Transverse colon (tissue), 4 donors: ENCODE measurements around the gene UVRAG. TPM values are rescaled to one million over a fixed set of nuclear protein-coding genes. Genes with fewer than 3 reads are reported as not detected.

Experiments
- DNase-seq: peaks from one replicate; pipeline ENCODE4 v3.0.0-alpha.2; 2019
- H3K27ac ChIP-seq, 4 donors: fragments of 200-600 bp; sonication (generic); 2 replicates each; pipeline ENCODE4 v1.5.1; 2016 to 2018; ENCODE audit warnings: inconsistent platforms in 4 of 4
- H3K27me3 ChIP-seq: fragments of 200-600 bp; sonication (generic); 2 replicates; pipeline ENCODE4 v1.5.1; 2017; ENCODE audit warnings: inconsistent platforms
- H3K36me3 ChIP-seq, 4 donors: fragments of 200-600 bp; sonication (generic); 2 replicates each; pipeline ENCODE4 v1.5.1; 2017 to 2019; ENCODE audit warnings: inconsistent platforms in 4 of 4
- H3K4me1 ChIP-seq, 4 donors: fragments of 200-600 bp; sonication (generic); 2 replicates each; pipeline ENCODE4 v1.5.1; 2017 to 2020; ENCODE audit warnings: inconsistent platforms in 4 of 4
- H3K4me3 ChIP-seq, 4 donors: fragments of 200-600 bp; sonication (generic); 1 replicate in 1 of 4; 2 replicates in 3 of 4; pipeline versions ENCODE4 v1.5.1 to v1.6.1; 2017 to 2019; ENCODE audit warnings: inconsistent platforms in 4 of 4
- H3K9me3 ChIP-seq, 2 donors: fragments of 200-600 bp; sonication (generic); 2 replicates each; pipeline ENCODE4 v1.5.1; 2017 to 2019; ENCODE audit warnings: inconsistent platforms in 2 of 2
- EP300 ChIP-seq: sonication (generic); formaldehyde crosslinking; IDR thresholded peaks from one replicate; pipeline ENCODE4 v1.6.1; 2017; ENCODE audit warnings: antibody characterized with exemption, low read depth
- POLR2A ChIP-seq: fragments of 450-650 bp; IDR thresholded peaks from one replicate; pipeline ENCODE4 v1.6.1; 2016; ENCODE audit warnings: antibody characterized with exemption, mild to moderate bottlenecking, moderate library complexity
- POLR2AphosphoS5 ChIP-seq, 3 donors: sonication (generic); formaldehyde crosslinking; IDR thresholded peaks; one replicate each; pipeline ENCODE4 v1.6.1; 2016; ENCODE audit warnings: antibody characterized with exemption in 3 of 3
- WGBS, 2 donors: methylation state at CpG; one replicate each; pipeline ENCODE4 v1.1.5; 2018; ENCODE audit warnings: low coverage in 1 of 2; 5-methylcytosine and 5-hydroxymethylcytosine counted together
- in situ Hi-C, 4 donors: fragments of 200-750 bp; cut with MboI; loops; one replicate each; pipeline versions ENCODE4 v1.15.0 to v1.15.1; 2017; ENCODE audit warnings: low sequenced_read_pairs in 3 of 4, low pct_ligation_motif_present in 1 of 4, low pct_unique_long_range_greater_than_20kb in 1 of 4
- intact Hi-C: fragments of 100-400 bp; cut with DNase I; formaldehyde crosslinking; loops from one replicate; pipeline ENCODE4 v1.15.1; 2023; ENCODE audit warnings: low total_unique reads
- total RNA-seq, 4 donors: library from RNA; depleted of rRNA; stranded (reverse); fragments of >200 nt; gene quantifications; one replicate each; pipeline ENCODE4 v1.1.0, GENCODE V29; 2016
- TF ChIP-seq, protein P1 (sequence below), 5 experiments: fragments of 200-600 bp in 3 of 5; fragments of 450-650 bp in 2 of 5; sonication (generic) in 3 of 5; IDR thresholded peaks; 1 replicate in 2 of 5; 2 replicates in 3 of 5; pipeline ENCODE4 v1.5.1; 2016 to 2017; ENCODE audit warnings: antibody characterized with exemption in 5 of 5, inconsistent platforms in 3 of 5, mild to moderate bottlenecking in 2 of 5, moderate library complexity in 1 of 5

Gene UVRAG
- total RNA-seq, 4 donors from 2014 or later = 12.7 to 34.6 (median 19.3) TPM

GRCh38 chr11:76096552-76096951 is 281.5 kb downstream of the UVRAG start:
- TF ChIP-seq, protein P1, sequence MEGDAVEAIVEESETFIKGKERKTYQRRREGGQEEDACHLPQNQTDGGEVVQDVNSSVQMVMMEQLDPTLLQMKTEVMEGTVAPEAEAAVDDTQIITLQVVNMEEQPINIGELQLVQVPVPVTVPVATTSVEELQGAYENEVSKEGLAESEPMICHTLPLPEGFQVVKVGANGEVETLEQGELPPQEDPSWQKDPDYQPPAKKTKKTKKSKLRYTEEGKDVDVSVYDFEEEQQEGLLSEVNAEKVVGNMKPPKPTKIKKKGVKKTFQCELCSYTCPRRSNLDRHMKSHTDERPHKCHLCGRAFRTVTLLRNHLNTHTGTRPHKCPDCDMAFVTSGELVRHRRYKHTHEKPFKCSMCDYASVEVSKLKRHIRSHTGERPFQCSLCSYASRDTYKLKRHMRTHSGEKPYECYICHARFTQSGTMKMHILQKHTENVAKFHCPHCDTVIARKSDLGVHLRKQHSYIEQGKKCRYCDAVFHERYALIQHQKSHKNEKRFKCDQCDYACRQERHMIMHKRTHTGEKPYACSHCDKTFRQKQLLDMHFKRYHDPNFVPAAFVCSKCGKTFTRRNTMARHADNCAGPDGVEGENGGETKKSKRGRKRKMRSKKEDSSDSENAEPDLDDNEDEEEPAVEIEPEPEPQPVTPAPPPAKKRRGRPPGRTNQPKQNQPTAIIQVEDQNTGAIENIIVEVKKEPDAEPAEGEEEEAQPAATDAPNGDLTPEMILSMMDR (IDR thresholded peaks at IDR 0.05) = no peak
- TF ChIP-seq POLR2AphosphoS5 (IDR thresholded peaks at IDR 0.05) = no peak
- TF ChIP-seq POLR2A = no peak
- no peak for TF ChIP-seq EP300
- no peak overlapping the region for H3K4me3 ChIP-seq

DNA sequence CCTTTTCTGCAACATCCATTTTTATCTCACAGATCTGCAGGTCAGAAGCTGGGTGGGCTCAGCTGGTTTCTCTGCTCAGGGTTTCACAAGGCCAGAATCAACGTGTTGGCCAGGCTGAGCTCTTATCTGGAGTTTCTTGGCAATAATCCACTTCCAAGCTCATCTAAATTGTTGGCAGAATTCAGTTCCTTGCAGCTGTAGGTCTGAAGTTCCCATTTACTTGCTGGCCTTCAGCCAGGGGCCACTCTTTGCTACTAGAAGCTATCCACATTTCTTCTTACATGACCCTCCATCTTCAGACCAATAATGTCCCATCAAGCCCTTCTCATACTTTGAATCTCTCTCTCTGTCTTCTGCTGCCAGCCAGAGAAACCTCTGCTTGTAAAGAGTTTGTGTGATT is 287.8 kb downstream of the UVRAG start:
- intact Hi-C loops = no loop called here
- DNase-seq = peak; percentile 35
- no peak overlapping the region for H3K27ac ChIP-seq
- peaks cover 0 to 9% (median 5%) of the 10 kb centered on the region in 4 donors for H3K4me1 ChIP-seq
- no peaks in the 10 kb centered on the region for H3K36me3 ChIP-seq
- H3K9me3 ChIP-seq = no peaks in the 10 kb centered on the region
- in situ Hi-C loops = no loop called here
- no peak for TF ChIP-seq POLR2A
- TF ChIP-seq POLR2AphosphoS5 (IDR thresholded peaks at IDR 0.05) = no peak
- TF ChIP-seq, protein P1 (IDR thresholded peaks at IDR 0.05) = no peak
- TF ChIP-seq EP300 = no peak
- no peaks in the 10 kb centered on the region for H3K27me3 ChIP-seq
- H3K4me3 ChIP-seq = no peak overlapping the region
- 32% methylated on average over 1 of the region's 1 CpG; no CpG with 5 or more reads in 1 of the 2 donors for WGBS, 2 donors

More at GRCh38 chr11:76096552-76096951, 281.5 kb downstream of the UVRAG start:
- Histone ChIP-seq H3K36me3 (no peaks in the 10 kb centered on the region), H3K27me3 (no peaks in the 10 kb centered on the region), H3K4me1 (no peaks in the 10 kb centered on the region), H3K27ac (no peak overlapping the region), H3K9me3 (no peaks in the 10 kb centered on the region)
- WGBS, 2 donors = 95 to 96% methylated on average over 3 to 6 of the region's 6 CpGs
- no peak for DNase-seq
- in situ Hi-C loops = no loop called here
- intact Hi-C loops = no loop called here

- Histone ChIP-seq H3K4me1 (peaks cover 0 to 9% (median 5%) of the 10 kb centered on the region in 4 donors), H3K9me3 (no peaks in the 10 kb centered on the region), H3K27ac (no peak overlapping the region), H3K36me3 (no peaks in the 10 kb centered on the region), H3K4me3 (no peak overlapping the region), H3K27me3 (no peaks in the 10 kb centered on the region)
- intact Hi-C loops = no loop called here
- DNase-seq = no peak
- TF ChIP-seq, protein P1 (IDR thresholded peaks at IDR 0.05) = no peak
- TF ChIP-seq POLR2A (no peak), POLR2AphosphoS5 (IDR thresholded peaks at IDR 0.05) (no peak), EP300 (no peak)
- WGBS, 2 donors = 78 to 80% methylated on average over 1 of the region's 1 CpG
- in situ Hi-C loops = no loop called here
These were observed 288.4 kb downstream of the UVRAG start for GRCh38 chr11:76103460-76103859.

DNA sequence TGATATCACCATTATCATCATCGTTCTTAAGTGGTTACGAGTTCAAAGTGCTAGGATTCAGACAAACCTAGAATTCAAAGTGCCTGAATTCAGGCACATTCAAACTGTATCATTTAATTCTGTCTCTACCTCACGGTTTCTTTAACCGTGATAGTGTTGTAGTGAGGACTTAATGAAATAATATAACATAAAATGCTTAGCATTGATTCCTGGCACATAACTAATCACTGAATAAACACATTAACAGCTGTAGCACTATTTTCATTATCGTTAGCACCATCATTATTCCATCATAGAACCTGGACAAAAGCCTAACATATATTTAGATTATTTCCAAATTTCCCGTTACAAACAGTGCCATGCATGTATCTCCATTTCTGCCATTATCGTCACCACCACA is 289.3 kb downstream of the UVRAG start:
- no peaks in the 10 kb centered on the region for H3K9me3 ChIP-seq
- no peak for DNase-seq
- H3K4me3 ChIP-seq = no peak overlapping the region
- H3K4me1 ChIP-seq = peaks cover 0 to 9% (median 5%) of the 10 kb centered on the region in 4 donors
- no peaks in the 10 kb centered on the region for H3K27me3 ChIP-seq
- WGBS, 2 donors = 93 to 98% methylated on average over 7 of the region's 7 CpGs
- no peaks in the 10 kb centered on the region for H3K36me3 ChIP-seq
- TF ChIP-seq POLR2AphosphoS5 (IDR thresholded peaks at IDR 0.05) (no peak), EP300 (no peak), POLR2A (no peak)
- TF ChIP-seq, protein P1 (IDR thresholded peaks at IDR 0.05) = no peak
- intact Hi-C loops = no loop called here
- in situ Hi-C loops = no loop called here
- H3K27ac ChIP-seq = no peak overlapping the region
